ENCODE results near the gene MISP.

GRCh38 chr19:715347-715746 lies 35.6 kb upstream of the MISP start:
- TF ChIP-seq POLR2A (IDR thresholded peaks at IDR 0.05), result no peak
- TF ChIP-seq, protein P1, sequence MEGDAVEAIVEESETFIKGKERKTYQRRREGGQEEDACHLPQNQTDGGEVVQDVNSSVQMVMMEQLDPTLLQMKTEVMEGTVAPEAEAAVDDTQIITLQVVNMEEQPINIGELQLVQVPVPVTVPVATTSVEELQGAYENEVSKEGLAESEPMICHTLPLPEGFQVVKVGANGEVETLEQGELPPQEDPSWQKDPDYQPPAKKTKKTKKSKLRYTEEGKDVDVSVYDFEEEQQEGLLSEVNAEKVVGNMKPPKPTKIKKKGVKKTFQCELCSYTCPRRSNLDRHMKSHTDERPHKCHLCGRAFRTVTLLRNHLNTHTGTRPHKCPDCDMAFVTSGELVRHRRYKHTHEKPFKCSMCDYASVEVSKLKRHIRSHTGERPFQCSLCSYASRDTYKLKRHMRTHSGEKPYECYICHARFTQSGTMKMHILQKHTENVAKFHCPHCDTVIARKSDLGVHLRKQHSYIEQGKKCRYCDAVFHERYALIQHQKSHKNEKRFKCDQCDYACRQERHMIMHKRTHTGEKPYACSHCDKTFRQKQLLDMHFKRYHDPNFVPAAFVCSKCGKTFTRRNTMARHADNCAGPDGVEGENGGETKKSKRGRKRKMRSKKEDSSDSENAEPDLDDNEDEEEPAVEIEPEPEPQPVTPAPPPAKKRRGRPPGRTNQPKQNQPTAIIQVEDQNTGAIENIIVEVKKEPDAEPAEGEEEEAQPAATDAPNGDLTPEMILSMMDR (IDR thresholded peaks at IDR 0.05), result no peak
- TF ChIP-seq POLR2AphosphoS5 (IDR thresholded peaks at IDR 0.05), result no peak

Measured in breast epithelium (tissue), 3 donors.